Measurements from ENCODE around the gene GCN1.

GRCh38 chr12:120234643-120235368 is 40.3 kb upstream of the GCN1 start:
- TF ChIP-seq, protein P1, sequence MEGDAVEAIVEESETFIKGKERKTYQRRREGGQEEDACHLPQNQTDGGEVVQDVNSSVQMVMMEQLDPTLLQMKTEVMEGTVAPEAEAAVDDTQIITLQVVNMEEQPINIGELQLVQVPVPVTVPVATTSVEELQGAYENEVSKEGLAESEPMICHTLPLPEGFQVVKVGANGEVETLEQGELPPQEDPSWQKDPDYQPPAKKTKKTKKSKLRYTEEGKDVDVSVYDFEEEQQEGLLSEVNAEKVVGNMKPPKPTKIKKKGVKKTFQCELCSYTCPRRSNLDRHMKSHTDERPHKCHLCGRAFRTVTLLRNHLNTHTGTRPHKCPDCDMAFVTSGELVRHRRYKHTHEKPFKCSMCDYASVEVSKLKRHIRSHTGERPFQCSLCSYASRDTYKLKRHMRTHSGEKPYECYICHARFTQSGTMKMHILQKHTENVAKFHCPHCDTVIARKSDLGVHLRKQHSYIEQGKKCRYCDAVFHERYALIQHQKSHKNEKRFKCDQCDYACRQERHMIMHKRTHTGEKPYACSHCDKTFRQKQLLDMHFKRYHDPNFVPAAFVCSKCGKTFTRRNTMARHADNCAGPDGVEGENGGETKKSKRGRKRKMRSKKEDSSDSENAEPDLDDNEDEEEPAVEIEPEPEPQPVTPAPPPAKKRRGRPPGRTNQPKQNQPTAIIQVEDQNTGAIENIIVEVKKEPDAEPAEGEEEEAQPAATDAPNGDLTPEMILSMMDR (IDR thresholded peaks at IDR 0.05 in 2 of 3, conservative IDR thresholded peaks at IDR 0.05 in 1 of 3; ENCODE audit: control insufficient read depth in 2 of 3, extremely low read depth in 1 of 3, insufficient read depth in 1 of 3, low read depth in 3 of 3, low read length in 3 of 3) = peak; percentile 9 to 26 (median 26); a peak in 4 of 6 replicates
- TF ChIP-seq USF1 (IDR thresholded peaks at IDR 0.05; ENCODE audit: borderline replicate concordance, extremely low read length, insufficient read depth, low read depth, low read length) (no peak), ZNF687 (IDR thresholded peaks at IDR 0.05) (no peak), PAX5 (IDR thresholded peaks at IDR 0.05; ENCODE audit: borderline replicate concordance, low read depth, low read length) (no peak), USF2 (IDR thresholded peaks at IDR 0.05; ENCODE audit: borderline replicate concordance, low read depth, low read length) (no peak), ZBTB40 (IDR thresholded peaks at IDR 0.05; ENCODE audit: borderline replicate concordance) (no peak), POLR2A (IDR thresholded peaks at IDR 0.05; ENCODE audit: low read depth, low read length) (no peak), REST (IDR thresholded peaks at IDR 0.05; ENCODE audit: low read depth, low read length) (no peak), NFYB (IDR thresholded peaks at IDR 0.05; ENCODE audit: insufficient read depth, low read depth, low read length) (no peak), SMAD5 (IDR thresholded peaks at IDR 0.05; ENCODE audit: low read depth) (no peak), TCF3 (IDR thresholded peaks at IDR 0.05; ENCODE audit: borderline replicate concordance, insufficient read depth, low read depth, low read length) (no peak), SP1 (IDR thresholded peaks at IDR 0.05; ENCODE audit: low read depth, low read length) (no peak)
- TF ChIP-seq, protein P2, sequence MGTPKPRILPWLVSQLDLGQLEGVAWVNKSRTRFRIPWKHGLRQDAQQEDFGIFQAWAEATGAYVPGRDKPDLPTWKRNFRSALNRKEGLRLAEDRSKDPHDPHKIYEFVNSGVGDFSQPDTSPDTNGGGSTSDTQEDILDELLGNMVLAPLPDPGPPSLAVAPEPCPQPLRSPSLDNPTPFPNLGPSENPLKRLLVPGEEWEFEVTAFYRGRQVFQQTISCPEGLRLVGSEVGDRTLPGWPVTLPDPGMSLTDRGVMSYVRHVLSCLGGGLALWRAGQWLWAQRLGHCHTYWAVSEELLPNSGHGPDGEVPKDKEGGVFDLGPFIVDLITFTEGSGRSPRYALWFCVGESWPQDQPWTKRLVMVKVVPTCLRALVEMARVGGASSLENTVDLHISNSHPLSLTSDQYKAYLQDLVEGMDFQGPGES (IDR thresholded peaks at IDR 0.05) = no peak
- TF ChIP-seq, protein P3, sequence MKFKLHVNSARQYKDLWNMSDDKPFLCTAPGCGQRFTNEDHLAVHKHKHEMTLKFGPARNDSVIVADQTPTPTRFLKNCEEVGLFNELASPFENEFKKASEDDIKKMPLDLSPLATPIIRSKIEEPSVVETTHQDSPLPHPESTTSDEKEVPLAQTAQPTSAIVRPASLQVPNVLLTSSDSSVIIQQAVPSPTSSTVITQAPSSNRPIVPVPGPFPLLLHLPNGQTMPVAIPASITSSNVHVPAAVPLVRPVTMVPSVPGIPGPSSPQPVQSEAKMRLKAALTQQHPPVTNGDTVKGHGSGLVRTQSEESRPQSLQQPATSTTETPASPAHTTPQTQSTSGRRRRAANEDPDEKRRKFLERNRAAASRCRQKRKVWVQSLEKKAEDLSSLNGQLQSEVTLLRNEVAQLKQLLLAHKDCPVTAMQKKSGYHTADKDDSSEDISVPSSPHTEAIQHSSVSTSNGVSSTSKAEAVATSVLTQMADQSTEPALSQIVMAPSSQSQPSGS (IDR thresholded peaks at IDR 0.05; ENCODE audit: low read length) = no peak
